ENCODE measurements around the gene ADGRG1.

Gene ADGRG1

DNA sequence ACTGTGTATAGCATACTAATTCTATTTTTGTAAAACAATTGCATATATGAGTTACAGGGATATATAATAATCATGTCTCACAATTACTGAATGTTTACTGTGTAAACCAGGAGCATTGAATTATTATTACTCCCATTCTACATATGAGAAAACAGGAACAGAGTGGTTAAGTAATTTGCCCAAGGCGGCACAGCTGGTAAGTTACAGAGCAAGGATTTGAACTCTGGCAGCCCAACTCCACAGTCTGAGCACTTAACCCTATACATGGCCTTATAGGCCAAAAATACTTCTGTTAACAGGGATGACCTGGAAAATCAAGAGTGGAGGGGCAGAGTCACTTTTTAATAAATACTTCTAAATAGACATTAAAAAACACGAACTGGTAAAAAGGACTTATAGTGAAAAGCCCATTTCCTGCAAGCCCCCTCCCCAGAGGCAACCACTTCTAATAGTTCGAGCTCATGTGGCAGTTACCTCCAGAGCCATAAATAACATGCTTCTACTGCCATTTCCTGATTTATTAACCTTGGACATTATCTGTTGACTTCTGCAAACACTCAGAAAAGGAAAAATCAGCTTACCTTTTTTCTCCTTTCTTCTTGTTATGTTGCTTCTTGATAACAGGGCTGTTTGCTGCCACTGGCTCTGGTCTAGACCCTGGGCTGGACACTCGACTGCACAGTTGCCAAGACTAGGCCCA, 22.1 kb upstream of the ADGRG1 start:
- no peak for DNase-seq

DNA sequence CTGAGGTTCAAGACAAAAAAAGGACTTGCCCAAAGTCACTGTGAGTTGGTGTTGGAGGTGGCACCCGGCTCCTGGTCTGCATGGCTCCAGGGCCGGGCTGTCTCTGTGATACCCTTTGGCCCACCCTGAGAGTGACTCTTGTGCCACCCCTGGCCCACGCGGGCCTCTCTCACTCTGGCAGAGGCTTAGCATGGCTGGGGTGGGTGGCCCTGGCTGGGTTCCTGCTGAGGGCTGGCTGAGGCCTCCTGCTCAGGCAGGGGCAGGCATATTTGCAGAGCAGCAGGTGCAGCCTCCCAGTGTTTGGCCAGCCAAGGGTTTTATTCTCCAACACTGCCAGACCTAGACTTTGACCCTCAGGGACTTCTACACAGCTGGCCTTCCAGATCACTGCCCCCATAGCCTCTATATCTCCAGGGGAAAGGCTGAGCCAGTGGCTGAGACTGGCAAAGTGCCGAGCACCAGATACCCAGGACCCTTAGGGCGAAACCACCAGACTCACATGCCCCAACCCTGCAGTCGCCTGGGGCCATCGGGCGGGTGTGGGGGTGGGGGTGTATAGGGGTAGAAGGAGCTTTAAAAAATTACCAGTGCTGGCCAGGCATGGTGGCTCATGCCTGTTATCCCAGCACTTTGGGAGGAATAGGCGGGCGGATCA, 21.5 kb upstream of the ADGRG1 start:
- DNase-seq = no peak

DNA sequence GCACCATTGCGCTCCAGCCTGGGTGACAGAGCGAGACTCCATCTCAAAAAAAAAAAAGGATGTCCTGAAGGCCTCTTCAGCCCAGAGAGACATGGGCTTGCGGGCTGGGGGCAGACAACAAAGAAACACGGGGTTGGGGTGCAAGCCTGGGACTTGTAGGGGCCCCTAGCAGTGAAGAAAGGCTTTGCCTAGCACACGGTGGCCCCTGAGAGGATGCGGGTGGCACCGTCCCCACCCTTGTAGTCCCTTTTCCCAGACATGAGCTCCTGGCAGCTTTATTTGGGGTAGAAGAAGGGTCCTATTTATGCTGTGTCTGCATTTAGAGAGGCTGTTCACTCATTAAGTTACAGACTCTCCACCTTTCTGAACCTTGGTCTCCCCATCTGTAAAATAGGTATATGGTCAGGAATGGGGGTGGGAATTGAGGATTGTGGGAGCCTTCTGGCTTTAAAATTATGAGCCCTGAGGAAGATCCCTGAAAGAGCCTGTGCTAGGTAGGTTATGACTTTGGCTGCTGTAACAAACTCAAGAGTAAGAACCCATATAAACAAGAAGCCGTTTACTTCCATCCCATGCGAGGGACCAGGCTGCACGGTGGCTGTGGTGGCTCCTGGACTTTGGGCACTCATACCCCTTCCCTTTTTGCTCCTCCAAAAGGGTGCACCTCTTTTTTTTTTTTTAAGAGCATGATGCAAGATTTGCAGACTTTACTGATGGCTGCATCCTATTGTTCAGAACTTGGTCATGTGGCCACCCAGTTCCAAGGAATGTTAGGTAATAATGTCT, 20.6 kb upstream of the ADGRG1 start:
- no peak for DNase-seq

DNA sequence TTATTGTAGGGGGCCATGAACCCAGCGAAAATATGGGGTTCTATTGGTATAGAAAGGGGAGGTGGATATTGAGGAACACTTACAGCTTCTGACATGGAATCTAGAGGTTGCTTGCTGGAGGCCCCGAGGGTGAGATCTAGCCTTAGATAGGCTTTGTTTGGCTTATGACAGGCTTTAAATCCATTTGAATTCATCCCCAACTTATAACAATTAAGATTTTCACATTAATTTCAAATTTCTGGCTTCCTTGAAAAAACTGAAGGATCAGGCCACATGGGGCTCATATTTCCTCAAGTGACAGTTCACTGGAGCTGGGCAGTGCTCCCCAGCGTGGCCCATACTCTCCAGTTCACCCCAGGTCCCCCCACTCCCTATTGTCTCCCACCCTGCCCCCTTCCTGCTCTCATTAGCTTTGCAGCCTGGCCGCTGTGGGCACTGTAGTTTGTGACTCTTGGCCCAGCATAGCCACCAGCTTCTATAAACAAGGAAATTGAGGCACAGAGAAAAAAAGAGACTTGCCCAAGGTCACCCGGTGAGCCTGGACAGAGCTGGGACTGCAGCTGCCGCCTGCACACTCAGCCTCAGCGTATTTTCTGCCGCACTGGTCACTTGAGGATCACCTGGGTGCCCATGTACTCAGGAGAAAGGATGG, 19.8 kb upstream of the ADGRG1 start:
- DNase-seq = no peak

DNA sequence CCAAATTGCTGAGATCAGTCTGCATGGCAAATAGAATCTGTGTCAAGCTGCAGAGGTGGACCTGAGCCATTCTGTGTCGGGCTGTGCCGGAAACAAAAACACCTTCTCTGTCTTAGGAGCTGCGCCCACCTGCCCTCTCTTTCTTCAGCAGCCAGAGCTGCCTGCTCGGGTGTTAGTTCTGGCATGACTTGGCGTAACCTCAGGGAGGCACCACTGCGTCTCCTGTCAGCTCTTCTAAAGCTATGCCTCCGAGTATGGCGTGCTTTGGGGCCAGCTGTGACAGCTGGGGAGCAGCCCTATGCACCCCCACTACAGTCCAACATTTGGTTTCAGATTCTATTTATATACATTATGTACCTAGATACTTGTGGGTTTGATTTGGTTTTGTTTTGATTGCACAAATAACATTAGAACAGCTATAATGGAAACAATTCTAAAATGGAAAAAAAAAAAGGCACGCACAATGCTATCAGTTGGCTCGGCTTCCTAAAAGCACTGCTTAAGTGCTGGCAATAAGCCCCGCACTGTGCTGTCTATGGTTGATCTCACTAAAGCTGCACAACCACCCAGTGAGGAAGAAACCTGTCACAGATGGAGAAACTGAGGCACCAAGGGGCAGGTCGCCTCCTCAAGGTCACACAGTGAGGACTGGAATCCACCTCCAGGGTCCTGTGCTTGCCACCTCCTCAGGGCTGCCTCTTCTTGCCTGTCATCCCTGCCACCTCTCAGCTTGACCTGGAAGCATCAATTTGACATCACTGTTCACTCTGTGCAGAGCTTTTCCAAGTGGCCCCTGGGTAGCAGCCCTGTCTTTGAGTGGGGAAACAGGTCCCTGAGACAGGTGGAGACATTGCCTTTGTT, 18.7 kb upstream of the ADGRG1 start:
- peak; percentile 85 for DNase-seq

DNA sequence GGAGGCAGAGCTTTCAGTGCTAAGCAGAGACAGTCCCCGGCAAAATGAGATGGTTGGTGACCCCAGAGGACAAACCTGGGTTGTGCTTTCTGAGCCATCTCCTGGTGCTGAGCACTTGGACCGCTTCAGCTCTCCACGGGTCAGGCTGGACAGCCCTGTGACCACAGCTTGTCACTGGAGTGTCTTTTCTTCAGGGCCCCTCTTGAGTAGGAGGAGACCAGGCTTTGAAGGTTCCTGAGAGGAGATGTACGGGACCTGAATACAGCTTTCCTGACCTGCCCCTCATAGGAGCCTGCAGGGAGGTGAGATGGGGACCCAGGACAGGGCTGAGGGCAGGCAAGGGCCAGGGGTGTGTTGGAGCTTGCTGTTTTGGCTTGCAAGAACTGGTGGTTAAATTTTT, 17.8 kb upstream of the ADGRG1 start:
- no peak for DNase-seq

DNA sequence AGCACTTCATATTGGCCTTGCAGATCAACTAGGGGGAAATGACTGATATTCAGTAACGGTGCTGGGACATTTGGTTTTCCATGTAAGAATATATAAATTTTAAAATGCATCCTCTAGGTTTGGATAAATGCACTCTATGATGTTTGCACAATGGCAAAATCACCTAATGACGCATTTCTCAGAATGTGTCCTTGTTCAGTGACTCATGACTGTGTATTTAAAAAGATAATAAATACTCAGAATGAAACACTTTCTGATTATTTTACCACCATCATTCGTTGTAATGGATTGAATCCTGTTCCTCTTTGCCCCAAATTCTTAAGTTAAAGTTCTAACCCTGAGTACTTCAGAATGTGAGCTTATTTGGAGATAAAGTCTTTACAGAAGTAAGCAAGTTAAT, 17.2 kb upstream of the ADGRG1 start:
- DNase-seq = no peak

DNA sequence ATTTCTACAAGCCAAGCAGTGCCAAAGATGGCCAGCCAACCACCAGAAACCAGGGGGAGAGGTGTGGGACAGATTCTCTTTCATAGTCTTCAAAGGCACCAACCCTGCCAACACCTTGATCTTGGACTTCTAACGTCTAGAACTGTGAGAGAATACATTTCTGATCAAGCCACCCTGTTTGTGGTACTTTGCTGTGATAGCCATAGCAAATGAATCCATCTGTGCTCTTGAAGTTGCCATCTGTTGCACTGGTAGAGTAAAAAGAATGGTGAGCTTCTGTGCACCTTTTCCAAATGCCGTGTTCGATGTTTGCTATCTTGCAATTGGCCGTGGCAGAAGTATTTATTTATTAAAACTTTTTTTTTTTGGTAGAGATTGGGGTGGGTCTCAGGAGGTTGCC, 16.7 kb upstream of the ADGRG1 start:
- DNase-seq = no peak

DNA sequence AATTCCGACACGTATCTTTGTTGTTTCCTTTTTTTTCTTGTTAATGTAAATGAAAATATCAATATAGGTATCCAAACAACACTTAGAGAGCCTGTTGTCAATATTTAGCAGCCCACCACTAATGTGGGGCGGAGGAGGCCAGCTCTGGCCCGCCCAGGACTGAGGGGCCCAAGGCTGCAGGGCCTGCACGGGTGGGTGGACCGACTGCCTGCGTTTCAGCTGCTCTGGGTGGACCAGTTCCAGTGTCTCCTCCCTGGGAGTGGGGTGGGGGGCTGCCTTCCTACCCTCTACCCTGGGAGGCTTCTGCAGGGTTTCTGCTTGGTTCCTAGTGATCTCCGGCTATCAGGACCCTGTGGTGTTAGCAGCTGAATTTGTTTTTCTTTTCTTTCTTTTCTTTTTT, 15.9 kb upstream of the ADGRG1 start:
- DNase-seq = no peak

DNA sequence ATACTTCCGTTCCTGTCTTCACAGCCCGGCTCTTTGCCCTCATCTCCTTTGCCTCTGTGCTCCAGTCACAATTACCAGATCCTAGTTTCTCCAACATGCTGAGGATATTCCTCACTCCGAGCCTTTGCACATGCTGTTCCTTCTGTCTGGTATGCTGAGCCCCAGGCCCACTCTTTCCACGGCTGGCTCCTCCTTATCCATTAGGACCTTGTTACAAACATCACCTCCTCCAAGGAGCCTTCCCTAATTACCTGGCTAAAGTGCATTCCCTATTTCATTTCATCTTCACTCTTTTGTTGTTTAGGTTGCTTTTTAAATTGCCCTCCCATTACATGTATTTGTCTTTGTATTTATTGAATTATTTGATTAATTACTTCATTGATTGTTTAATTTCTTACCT, 14.9 kb upstream of the ADGRG1 start:
- DNase-seq = no peak

DNA sequence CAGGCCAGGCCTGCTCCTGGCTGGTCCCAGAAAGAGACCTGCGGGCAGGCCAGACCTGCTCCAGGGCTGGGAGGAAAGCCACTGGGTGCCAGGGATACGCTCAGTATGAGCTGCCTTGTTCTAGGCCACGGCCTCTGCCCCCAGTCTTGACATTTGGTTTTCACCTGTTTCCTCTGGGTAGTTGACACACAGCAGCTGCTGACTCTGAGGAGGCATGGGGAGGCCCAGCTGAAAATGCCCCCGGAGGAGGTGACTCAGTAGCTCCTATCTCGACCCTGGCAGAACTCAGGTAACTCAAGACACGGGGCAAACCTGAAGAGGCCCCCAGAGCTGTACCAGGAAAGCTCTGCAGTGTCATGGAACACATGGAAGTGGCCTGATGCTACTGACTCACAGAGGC, 13.9 kb upstream of the ADGRG1 start:
- DNase-seq = peak; percentile 50

DNA sequence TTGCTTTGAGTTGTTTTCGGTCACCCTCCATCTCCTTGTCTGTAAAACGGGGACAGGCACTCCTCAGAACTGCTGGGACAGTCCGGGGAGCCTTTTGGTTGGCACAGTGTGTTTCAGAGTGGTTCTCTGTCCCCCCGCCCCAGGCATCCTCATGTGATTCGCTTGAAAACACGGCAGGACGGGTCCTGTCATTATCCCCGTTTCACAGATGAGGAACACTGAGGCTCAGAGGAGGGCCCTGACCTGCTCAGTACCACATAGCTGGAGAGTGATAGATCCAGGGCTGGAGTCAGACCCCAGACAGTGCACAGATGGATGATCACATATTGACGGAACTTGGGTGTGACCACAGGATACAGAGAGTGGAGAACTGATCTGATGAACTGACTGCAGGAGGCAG, 13.5 kb upstream of the ADGRG1 start:
- no peak for DNase-seq

DNA sequence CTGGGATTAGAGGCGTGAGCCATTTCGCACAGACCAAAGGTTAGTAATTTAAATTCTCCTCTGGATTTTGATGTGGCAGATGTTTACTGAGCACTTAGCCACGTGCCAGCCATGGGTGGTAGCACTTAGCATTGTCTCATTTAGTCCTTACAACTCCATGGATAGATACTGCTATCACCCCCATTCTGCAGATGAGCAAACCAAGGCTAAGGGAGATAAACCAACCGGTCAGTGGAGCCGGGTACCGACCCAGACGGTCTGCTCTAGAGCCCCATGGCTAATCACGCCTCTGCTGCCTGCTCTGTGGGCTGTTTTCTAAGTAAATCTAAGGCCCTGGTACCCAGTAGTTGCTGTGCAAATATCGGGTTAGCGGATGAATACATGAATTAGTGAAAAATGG, 12.6 kb upstream of the ADGRG1 start:
- no peak for DNase-seq

DNA sequence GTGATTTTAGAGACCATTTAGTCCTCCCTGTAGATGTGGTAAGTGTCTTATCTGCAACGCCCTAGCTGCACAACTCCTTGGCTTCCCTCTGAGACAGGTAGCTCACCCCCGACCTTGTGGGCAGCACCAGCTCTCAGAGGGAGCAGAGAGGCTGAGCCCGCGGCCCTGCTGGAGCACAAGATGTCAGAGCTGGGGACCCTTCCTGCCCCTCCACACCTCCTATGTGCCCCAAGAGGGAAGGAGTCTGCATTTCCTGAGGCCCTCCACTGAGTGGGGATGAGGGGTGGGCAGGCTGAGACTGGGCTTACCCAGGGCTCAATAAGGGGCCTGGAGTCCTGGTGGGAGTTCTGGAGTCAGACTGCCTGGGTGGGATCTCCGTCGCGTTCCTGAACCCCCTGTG, 12.2 kb upstream of the ADGRG1 start:
- DNase-seq = no peak

DNA sequence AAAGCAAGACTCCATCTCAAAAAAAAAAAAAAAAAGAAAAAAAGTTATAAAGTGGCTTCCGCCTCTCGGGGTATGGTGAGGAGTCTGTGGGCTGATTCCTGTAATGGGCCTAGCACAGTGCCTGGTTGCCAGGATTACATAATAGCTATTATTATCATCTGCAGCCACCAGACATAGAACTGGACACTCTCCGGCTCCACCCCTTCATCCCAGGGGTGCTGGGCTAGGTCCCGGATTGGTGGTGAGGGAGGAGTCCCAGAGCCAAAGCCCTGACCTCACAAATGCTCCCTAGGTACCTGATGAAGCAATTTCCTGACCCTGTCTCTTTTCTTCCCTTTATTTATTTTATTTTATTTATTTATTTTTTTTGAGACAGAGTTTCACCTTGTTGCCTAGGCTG, 11.6 kb upstream of the ADGRG1 start:
- DNase-seq = no peak

DNA sequence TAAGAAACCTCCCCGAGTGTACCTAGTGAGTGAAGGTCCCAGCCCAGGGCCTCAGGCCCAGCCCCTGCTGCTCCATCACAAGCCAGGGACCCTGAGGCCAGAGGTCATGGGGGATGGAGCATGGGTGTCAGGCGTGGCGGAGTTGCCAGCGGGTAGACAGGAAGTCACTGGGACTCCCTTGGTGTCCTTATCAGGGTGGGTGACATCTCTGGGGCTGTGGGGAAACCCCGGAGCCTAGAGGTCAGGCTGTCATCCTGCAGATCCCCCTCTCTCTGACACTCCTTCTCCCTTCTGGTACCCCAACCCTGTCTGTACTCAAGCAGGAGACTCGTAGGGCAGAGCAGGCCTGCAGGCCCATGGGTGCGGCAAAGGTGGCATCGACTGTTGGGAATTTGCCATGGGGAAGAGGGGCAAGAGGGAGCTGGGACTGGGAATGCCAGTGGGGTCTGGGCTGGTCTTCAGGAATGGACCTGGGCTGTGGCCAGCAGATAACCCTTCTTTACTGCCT, 10.8 kb upstream of the ADGRG1 start:
- no peak for DNase-seq

DNA sequence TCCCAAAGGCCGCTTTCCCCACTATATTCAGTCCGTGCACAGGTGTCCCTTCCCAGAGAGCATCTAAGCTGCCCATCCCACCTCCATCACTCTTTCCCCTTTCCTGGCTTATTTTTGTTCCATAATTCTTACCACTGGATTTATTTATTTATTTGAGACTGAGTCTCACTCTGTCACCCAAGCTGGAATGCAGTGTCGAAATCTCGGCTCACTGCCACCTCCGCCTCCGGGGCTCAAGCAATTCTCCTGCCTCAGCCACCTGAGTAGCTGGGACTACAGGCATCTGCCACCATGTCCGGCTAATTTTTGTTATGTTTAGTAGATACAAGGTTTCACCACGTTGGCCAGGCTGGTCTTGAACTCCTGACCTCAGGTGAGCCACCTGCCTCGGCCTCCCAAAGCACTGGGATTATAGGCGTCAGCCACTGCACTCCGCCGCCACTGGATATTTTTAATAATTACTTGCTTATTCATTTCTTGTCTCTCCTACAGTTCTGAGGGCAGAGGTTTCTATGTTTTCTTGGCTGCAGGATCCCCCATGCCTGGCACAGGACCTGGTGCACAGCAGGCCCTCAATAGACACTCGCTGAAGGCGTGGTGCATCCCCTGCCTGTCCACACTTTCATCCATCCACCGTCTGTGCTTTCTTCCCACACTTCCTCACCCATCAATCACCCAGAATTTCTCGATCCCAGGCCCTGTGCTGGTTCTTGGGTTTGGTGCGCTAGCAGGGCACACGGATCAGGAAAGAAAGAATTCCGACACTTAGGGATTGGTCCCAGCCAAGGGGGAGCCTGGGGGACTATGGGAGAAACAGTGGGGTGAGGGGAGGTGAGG, 9.9 kb upstream of the ADGRG1 start:
- no peak for DNase-seq

DNA sequence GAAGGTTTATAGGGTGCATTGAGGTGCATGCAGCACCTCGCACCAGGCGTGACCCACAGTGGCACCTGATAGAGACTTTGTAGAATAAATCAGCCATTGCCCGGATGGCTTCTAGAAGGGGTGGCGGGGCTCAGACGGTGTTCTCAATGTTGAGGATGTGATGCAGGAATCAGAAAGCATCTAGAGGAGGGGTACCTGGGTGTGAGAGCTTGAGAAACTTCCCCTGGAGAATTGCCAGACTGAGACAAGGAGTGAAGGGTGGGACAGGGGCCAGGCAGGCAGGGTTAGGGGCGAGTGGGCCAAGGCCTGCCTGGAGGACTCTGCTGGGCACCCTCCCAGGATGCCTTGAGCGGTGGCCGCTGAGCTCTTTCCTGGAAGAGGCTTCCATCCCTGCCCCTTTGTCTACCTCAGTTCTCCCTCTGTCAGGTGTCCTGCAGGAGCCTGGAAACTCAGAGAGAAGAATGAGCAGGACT, 9.3 kb upstream of the ADGRG1 start:
- DNase-seq = no peak

DNA sequence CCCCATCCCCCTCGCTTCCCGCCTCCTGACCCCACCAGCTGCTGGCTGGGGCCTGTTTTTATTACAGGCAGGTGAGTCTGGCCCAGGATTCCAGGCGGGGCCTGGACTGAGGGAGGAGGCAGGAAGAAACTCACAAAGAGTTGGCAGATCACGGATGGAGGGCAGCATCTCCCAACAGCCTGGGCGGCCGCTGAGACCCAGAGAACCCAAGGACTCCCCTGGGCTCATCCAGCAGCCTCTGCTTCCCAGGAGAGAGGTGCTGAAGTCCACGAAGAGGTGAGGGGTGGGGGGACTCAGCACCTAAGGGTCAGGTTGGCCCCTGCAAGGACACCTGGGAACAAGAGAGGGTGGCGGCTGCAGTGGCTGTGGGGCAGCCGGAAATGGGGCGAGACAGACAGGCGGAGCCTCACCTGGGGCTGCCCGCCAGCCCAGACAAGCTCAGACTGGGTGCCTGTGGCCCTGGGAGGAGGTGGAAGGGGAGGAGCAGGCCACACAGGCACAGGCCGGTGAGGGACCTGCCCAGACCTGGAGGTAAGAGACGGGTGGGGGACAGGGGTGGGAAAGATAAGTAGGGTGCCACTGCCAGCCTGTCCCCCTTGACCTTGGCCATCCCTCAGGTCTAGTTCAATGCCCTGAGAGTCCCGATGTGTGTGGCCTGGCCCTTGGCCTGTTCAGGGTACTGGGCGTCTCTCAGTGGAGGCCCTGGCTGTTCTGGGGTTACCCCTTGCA, 8.7 kb upstream of the ADGRG1 start:
- DNase-seq = no peak

DNA sequence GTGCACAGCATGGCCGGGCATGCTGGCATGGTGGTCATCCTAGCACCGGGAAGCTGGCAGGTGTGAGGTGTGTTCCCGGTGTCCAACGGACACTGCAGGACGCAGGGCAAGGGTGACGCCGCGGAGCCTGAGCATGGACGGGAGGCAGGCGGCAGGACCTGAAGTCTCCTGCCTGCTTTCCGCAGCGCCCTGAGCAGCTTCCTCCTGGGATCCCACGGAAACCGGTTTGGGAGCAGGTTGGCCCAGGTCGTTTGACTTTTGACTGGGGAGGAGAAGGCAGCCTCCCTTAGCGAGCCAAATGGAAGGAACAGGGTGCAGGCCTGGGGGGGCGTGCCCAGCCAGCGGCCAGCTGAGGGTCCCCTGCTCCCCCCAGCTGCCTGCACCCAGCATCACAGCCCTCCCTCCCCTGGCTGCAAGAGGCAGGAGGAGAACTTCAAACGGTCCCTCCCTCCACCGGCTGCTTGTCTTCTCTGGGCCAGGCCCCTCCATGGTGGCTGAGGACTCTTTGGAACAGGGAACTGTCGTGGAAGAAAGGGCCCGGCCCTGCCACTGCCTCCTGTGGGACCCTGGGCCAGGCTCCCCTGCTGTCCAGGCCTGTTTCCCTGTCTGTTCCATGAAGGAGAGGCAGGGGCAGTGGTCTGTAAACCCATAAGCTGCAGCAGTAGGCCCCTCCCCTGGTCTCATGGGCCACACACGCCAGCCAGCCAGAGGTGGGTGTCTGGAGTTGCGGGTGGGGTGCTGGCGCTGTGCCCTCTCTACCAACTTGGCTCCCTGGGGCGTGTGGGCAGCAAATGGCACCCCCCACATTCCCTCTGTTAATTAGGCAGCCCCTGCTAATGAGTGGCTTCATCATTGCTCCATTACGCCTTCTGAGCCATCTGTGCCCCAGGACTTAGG, 7.8 kb upstream of the ADGRG1 start:
- no peak for DNase-seq

Measured in stimulated activated CD4-positive, alpha-beta T cell treated with anti-CD3 and anti-CD28 coated beads, Interleukin-4, amount 100 ng/mL, for 24 hours (primary cell).